K562 (cell line): ENCODE results near the gene PUM1. TPM values are rescaled to one million over a fixed set of nuclear protein-coding genes. Genes with fewer than 3 reads are reported as not detected.

Experiments used
- CBX8 ChIP-seq: fragments of 200-600 bp; sonication (generic); IDR thresholded peaks from 2 replicates; pipeline ENCODE4 v1.6.1; 2012; ENCODE audit warnings: borderline replicate concordance, mixed run types, low read depth, mild to moderate bottlenecking, moderate library complexity, mixed read lengths, low read length, control low read depth, inconsistent platforms; ENCODE audit not compliant: poor library complexity, severe bottlenecking; ENCODE audit errors: extremely low read depth
- ILK ChIP-seq: fragments of 450-650 bp; IDR thresholded peaks from 2 replicates; pipeline ENCODE4 v1.6.1; 2016; ENCODE audit warnings: missing genetic modification characterization, low read depth, mild to moderate bottlenecking, missing compliant biosample characterization, moderate library complexity, borderline replicate concordance
- MBD2 ChIP-seq: sonication (generic); IDR thresholded peaks from 2 replicates; pipeline ENCODE4 v1.6.1; 2016; ENCODE audit warnings: low read depth, borderline replicate concordance
- MYNN ChIP-seq, 2 experiments: sonication (generic); formaldehyde crosslinking in 1 of 2; IDR thresholded peaks; 2 replicates each; pipeline versions ENCODE4 v1.5.0 to v1.6.1; 2016 to 2020; ENCODE audit warnings: antibody characterized with exemption in 1 of 2, missing genetic modification reagents in 1 of 2
- TFAP4 ChIP-seq: sonication (generic); formaldehyde crosslinking; IDR thresholded peaks from 2 replicates; pipeline ENCODE4 v1.8.0; 2022; ENCODE audit warnings: missing genetic modification reagents, mild to moderate bottlenecking, moderate library complexity, borderline replicate concordance
- TOE1 ChIP-seq, 2 experiments: fragments of 450-650 bp in 1 of 2; sonication (generic) in 1 of 2; formaldehyde crosslinking in 1 of 2; IDR thresholded peaks; 2 replicates each; pipeline versions ENCODE4 v1.7.1 to v1.8.0; 2016 to 2022; ENCODE audit warnings: borderline replicate concordance in 2 of 2, mild to moderate bottlenecking in 2 of 2, antibody characterized with exemption in 1 of 2, inconsistent platforms in 1 of 2, low read depth in 1 of 2, missing genetic modification reagents in 1 of 2, moderate library complexity in 1 of 2
- ZNF444 ChIP-seq: fragments of 250-450 bp; sonication (Bioruptor Pico); IDR thresholded peaks from 2 replicates; pipeline ENCODE4 v1.4.0; 2020; ENCODE audit warnings: mild to moderate bottlenecking, moderate library complexity
- polyA plus RNA-seq, 8 experiments: library from polyadenylated mRNA; depleted of rRNA in 4 of 8; stranded (reverse) in 5 of 8; unstranded in 3 of 8; fragments of >200 nt; fragmentation: Nextera tagmentation in 2 of 8; fragmentation: Illumina TruSeq in 1 of 8; extraction: Ambion mirVana in 2 of 8; extraction: Trizol in 1 of 8; gene quantifications; 2 replicates each; pipeline versions ENCODE4 v1.2.1 to v1.2.3, GENCODE V29; 2011 to 2014; ENCODE audit warnings: inconsistent platforms in 1 of 8, missing spikeins in 1 of 8
- total RNA-seq, 7 experiments: library from RNA; depleted of rRNA in 6 of 7; stranded (reverse); fragments of >200 nt in 6 of 7; fragmentation: Illumina TruSeq in 2 of 7; extraction: Trizol in 2 of 7; gene quantifications; 2 replicates each; pipeline versions ENCODE4 v1.2.1 to v1.2.3, GENCODE V29; 2011 to 2021; ENCODE audit warnings: low replicate concordance in 1 of 7

Gene PUM1
- total and polyA plus RNA-seq, 9 of the 15 experiments (the other 6 are each of a cell fraction or from before 2014, with no cell fraction given), result 37.7 to 104 (median 55.7) TPM

- TF ChIP-seq TOE1 (IDR thresholded peaks at IDR 0.05; ENCODE audit: borderline replicate concordance) (no peak), TOE1 (CRISPR knock-in tag; IDR thresholded peaks at IDR 0.05; ENCODE audit: borderline replicate concordance, low read depth) (no peak), ILK (tag) (no peak), MBD2 (0 out of 2 replicates have a peak, but pooled peaks have one; percentile 5), CBX8 (no peak), MYNN (IDR thresholded peaks at IDR 0.05) (peak; percentile 73), MYNN (CRISPR knock-in tag; IDR thresholded peaks at IDR 0.05) (no peak), ZNF444 (no peak), TFAP4 (CRISPR knock-in tag) (0 out of 2 replicates have a peak, but pooled peaks have one; percentile 11)
Measured at GRCh38 chr1:30930631-30931173, 134.8 kb downstream of the PUM1 start (continued).
